ENCODE data around the gene CCDC122. TPM values are rescaled to one million over a fixed set of nuclear protein-coding genes. Genes with fewer than 3 reads are reported as not detected.

CCDC122 gene
- total and polyA plus RNA-seq, 2 of the 8 experiments (the other 6 are each of a cell fraction or from before 2014, with no cell fraction given): 2.9 to 5.8 TPM

- Histone ChIP-seq H4K91ac (replicated peaks; ENCODE audit: insufficient read length, low read length) (no peak overlapping the region), H3K23me2 (ENCODE audit: low read depth, low read length) (no peaks in the 10 kb centered on the region), H3K18ac (ENCODE audit: extremely low read depth, low read length) (no peak overlapping the region), H3K36me3 (ENCODE audit: control insufficient read depth in 2 of 4, insufficient read depth in 4 of 4, low read length in 3 of 4) (0 out of 8 replicates have a peak, but pooled peaks cover 0 to 2% (median 0%) of the 10 kb centered on the region in 4 experiments), H2BK15ac (ENCODE audit: low read length) (no peak overlapping the region), H2BK20ac (ENCODE audit: low read length) (no peak overlapping the region), H4K5ac (ENCODE audit: insufficient read length, low read depth, low read length) (no peak overlapping the region), H3K27ac (ENCODE audit: low read depth, low read length) (no peak overlapping the region), H4K20me1 (replicated peaks in 1 of 2; ENCODE audit: control insufficient read depth in 1 of 2, insufficient read depth in 2 of 2, low read length in 2 of 2) (no peaks in the 10 kb centered on the region), H3K9me3 (ENCODE audit: insufficient read depth in 2 of 2, low read depth in 1 of 2, low read length in 1 of 2) (peaks cover 11 to 17% of the 10 kb centered on the region in 2 experiments; a peak in 3 of 4 replicates), H3K79me1 (ENCODE audit: low read depth, low read length) (no peaks in the 10 kb centered on the region), H3K4me3 (ENCODE audit: extremely low read depth in 1 of 4, insufficient read depth in 2 of 4, low read depth in 3 of 4, low read length in 4 of 4) (no peak overlapping the region), H2BK12ac (ENCODE audit: low read depth, low read length) (no peak overlapping the region), H2BK5ac (ENCODE audit: low read depth, low read length) (no peak overlapping the region), H3K14ac (ENCODE audit: insufficient read length) (no peak overlapping the region), H2AFZ (ENCODE audit: low read length) (no peak overlapping the region), H3K4ac (replicated peaks; ENCODE audit: insufficient read length, low read depth, low read length) (no peak overlapping the region), H3K56ac (replicated peaks; ENCODE audit: insufficient read length, low read depth, low read length) (no peak overlapping the region), H3K27me3 (replicated peaks in 1 of 4; ENCODE audit: control insufficient read depth in 3 of 4, extremely low read depth in 1 of 4, insufficient read depth in 3 of 4, low read length in 3 of 4) (no peaks in the 10 kb centered on the region), H3K9ac (replicated peaks in 1 of 4; ENCODE audit: extremely low read depth in 1 of 4, low read depth in 3 of 4, low read length in 3 of 4) (no peak overlapping the region), H3K4me2 (ENCODE audit: insufficient read depth in 1 of 2, low read depth in 2 of 2, low read length in 2 of 2) (no peak overlapping the region), H2AK5ac (ENCODE audit: low read depth, low read length) (no peak overlapping the region), H4K8ac (ENCODE audit: extremely low read depth, insufficient read depth, low read length) (no peak overlapping the region), H2BK120ac (replicated peaks; ENCODE audit: low read depth, low read length) (no peak overlapping the region), H3K4me1 (replicated peaks in 1 of 4; ENCODE audit: control insufficient read depth in 3 of 4, insufficient read depth in 4 of 4, low read length in 3 of 4) (no peaks in the 10 kb centered on the region), H3K79me2 (ENCODE audit: control insufficient read depth in 1 of 2, insufficient read depth in 2 of 2, low read length in 2 of 2) (no peaks in the 10 kb centered on the region), H3K23ac (ENCODE audit: insufficient read length) (no peak overlapping the region)
- 85% methylated on average over 1 of the region's 1 CpG; no CpG with 5 or more reads in 1 of the 2 experiments for WGBS, 2 experiments (ENCODE audit: extremely low coverage in 1 of 2, insufficient coverage in 1 of 2, insufficient read length in 1 of 2, insufficient replicate concordance in 2 of 2, low coverage in 1 of 2, low lambda C conversion rate in 2 of 2, missing lambda C conversion rate in 1 of 2)
- CTCF ChIA-PET (ENCODE audit: partially characterized antibody): no interaction called here
- DNase-seq (ENCODE audit: low read depth in 1 of 2, low spot score in 2 of 2): no peak
- FAIRE-seq: no peak
- POLR2A ChIA-PET (ENCODE audit: partially characterized antibody): no interaction called here
- TF ChIP-seq SP1 (IDR thresholded peaks at IDR 0.05; ENCODE audit: low read depth, low read length) (no peak), CREB1 (IDR thresholded peaks at IDR 0.05) (no peak), BRCA1 (IDR thresholded peaks at IDR 0.05; ENCODE audit: low read depth, low read length) (no peak), RAD21 (IDR thresholded peaks at IDR 0.05 in 1 of 2, conservative IDR thresholded peaks at IDR 0.05 in 1 of 2; ENCODE audit: low read depth in 2 of 2, low read length in 2 of 2) (no peak), GTF2F1 (IDR thresholded peaks at IDR 0.05; ENCODE audit: borderline replicate concordance, low read depth, low read length) (no peak), POLR2AphosphoS5 (IDR thresholded peaks at IDR 0.05; ENCODE audit: low read depth, low read length) (no peak)
Measured at GRCh38 chr13:43852923-43853404, 26.6 kb downstream of the CCDC122 start.
